D721Med (cell line): ENCODE results near the gene TMEM108.

Experiments used
- DNase-seq: peaks from one replicate; pipeline ENCODE4 v3.0.0; 2011; ENCODE audit warnings: low spot score; ENCODE audit not compliant: insufficient read length
- FAIRE-seq: peaks from 2 replicates; lab custom pipeline; 2011; peaks lifted over from hg19 to GRCh38; lab: Jason Lieb, UNC
- CTCF ChIP-seq: IDR thresholded peaks from 2 replicates; pipeline ENCODE4 v1.5.1; 2012; ENCODE audit warnings: mild to moderate bottlenecking, control low read depth; ENCODE audit not compliant: insufficient read depth; ENCODE audit errors: missing control alignments

The TMEM108 gene

DNA sequence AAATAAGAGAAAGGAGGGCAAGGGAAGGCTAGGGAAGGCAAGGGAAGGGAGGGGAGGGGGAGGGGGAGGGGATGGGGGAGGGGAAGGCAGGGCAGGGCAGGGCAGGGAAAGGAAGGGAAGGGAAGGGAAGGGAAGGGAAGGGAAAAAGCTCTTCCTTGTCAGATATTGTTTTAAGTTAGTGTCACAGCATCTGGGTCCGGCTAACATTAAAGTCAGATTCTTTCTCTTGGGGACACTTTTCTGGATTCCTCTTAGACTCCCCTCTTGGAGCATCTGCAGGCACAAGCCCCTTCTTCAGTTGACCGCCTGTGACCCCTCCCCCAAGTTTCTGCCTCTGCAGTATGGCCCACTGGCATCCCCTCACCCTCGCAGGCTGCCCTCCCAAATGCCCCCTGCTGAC, 387.7 kb downstream of the TMEM108 start:
- no peak for DNase-seq
- TF ChIP-seq CTCF: no peak
- FAIRE-seq: no peak

DNA sequence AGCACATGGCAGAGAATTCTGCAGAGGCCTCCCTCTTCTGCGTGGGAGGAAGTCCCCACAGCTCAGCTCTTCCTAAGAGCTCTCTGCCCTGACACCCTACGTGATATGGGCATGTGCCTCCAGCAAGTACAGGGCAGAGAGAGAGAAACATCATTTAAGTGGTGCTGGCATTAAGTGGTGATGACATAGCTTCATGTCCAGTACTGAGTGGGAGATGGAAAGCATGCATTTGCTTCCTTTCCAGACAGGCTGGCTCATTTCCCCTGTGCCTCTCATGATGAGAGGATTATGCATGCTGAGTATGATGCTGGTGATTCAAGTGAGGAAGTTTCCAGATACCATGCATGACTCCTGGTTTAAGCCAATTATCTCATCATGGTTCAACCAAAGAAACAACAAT, 388.5 kb downstream of the TMEM108 start:
- DNase-seq: no peak
- TF ChIP-seq CTCF: no peak
- no peak for FAIRE-seq

- no peak for FAIRE-seq
- DNase-seq: no peak
- TF ChIP-seq CTCF: no peak
Observed at GRCh38 chr3:133428552-133428951, 390.4 kb downstream of the TMEM108 start.

- FAIRE-seq (no peak), DNase-seq (no peak)
- TF ChIP-seq CTCF: no peak
Observed at GRCh38 chr3:133429063-133429462, 390.9 kb downstream of the TMEM108 start.

DNA sequence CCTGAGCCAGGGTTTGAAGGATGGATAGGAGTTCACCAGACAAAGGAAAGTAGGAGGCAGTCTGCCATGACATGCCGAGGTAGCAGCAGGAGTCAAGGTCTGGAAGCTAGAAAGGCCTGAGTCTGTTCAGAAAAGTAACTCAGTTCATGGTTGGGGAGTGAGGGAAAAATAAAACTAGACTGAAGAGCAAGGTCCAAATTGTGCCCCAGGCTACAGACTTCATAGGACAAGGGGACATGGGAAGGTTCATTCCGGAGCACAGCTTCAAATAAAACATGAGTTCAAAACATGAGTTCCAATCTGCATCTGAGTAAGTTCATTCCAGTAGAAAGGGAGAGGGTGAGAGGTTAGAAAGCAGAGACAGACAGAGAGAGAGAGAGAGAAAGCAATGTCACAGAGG, 401.4 kb downstream of the TMEM108 start:
- FAIRE-seq: no peak
- TF ChIP-seq CTCF: no peak
- no peak for DNase-seq

DNA sequence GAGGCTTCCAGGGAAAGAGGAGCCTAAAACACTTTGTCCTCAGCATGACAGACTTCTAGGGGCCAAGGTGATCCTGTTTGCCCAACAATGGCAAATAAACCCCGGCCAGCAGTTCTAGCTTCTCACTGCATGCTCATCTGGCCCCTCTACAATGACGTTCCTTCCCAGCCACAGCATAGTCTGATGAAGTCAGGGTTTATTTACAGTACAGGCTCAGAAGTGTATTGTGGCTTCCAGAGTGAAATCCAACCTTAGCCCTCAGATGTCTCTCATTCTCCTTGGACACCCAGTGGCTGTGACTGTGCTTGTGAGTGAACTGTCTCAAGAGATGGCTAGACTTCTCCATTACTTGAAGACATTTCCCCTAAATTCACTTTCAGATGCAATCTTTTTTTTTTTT, 402.5 kb downstream of the TMEM108 start:
- FAIRE-seq (no peak), DNase-seq (no peak)

DNA sequence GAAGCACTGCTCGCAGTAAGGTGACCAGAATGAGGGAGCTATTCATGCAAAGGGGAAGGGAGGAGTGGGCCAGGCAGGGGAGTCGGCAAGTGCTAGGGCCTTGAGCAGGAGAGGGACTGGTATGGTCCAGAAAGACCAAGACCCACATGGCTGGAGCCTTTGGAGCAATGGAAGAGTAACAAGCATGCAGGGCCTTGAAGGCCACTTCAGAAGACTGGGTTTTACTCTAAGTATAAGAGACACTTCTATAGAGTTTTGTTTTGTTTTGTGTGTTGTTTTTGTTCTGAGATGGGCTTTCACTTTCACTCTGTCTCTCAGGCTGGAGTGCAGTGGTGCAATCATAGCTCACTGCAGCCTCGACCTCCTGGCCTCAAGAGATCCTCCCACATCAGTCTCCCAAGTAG, 403.7 kb downstream of the TMEM108 start:
- FAIRE-seq (no peak), DNase-seq (no peak)
- no peak for TF ChIP-seq CTCF

More for the DNA sequence above, 402.5 kb downstream of the TMEM108 start:
- no peak for TF ChIP-seq CTCF
